AG04449 (cell line): ENCODE data around the gene UQCRH.
"Not testable (repeated sequence)": the region's sequence is repeated elsewhere in the genome, so short reads cannot be mapped to it uniquely, and the experiment has no call there.

Source experiments
- CTCF ChIA-PET: fragments of 350-600 bp; formaldehyde crosslinking; extraction: SDS; loops from one replicate; lab custom pipeline; 2021; ENCODE audit warnings: antibody characterized with exemption; lab: Yijun Ruan, JAX
- POLR2A ChIA-PET: fragments of 400-600, 350-600 bp; formaldehyde crosslinking; extraction: SDS; loops from one replicate; lab custom pipeline; 2020; ENCODE audit warnings: antibody characterized with exemption, inconsistent platforms; lab: Yijun Ruan, JAX
- DNase-seq: peaks from one replicate; pipeline ENCODE4 v3.0.0-alpha.2; 2010; ENCODE audit warnings: low read depth, low spot score
- H3K4me3 ChIP-seq: 2 replicates; pipeline ENCODE4 v1.5.1; 2011; ENCODE audit warnings: low read depth, mild to moderate bottlenecking, control low read depth, low read length
- CTCF ChIP-seq: IDR thresholded peaks from one replicate; pipeline ENCODE4 v1.5.1; 2011; ENCODE audit warnings: mild to moderate bottlenecking, moderate library complexity, low read length, control low read depth, inconsistent platforms; ENCODE audit not compliant: insufficient read depth; ENCODE audit errors: missing control alignments

UQCRH gene

DNA sequence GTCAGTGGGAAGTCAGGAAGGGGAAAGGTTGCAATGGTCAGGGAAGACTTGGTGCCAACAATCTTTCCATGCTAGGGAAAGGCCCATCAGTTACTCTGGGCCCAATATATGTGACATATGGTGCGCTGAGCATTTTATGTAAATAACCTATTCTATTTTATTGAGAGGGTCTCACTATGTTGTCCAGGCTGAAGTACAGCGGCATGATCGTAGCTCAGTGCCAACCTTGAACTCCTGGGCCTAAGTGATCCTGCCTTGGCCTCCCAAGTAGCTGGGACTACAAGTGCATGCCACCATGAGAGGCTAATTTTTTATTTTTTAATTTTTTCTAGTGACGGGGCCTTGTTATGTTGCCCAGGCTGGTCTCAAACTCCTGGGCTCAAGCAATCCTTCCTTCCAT, 6.8 kb downstream of the UQCRH start:
- H3K4me3 ChIP-seq: no peak overlapping the region
- ChIA-PET POLR2A (no interaction called here), CTCF (no interaction called here)
- TF ChIP-seq CTCF: no peak
- no peak for DNase-seq

GRCh38 chr1:46315669-46316403, 12.3 kb downstream of the UQCRH start:
- DNase-seq: no peak
- ChIA-PET POLR2A (no interaction called here), CTCF (interaction anchor here (2.9 kb wide), 1 partner anchor 32 kb away, joined by 12 read pairs; no protein-coding TSS in a partner anchor)
- TF ChIP-seq CTCF: no peak
- no peak overlapping the region for H3K4me3 ChIP-seq

DNA sequence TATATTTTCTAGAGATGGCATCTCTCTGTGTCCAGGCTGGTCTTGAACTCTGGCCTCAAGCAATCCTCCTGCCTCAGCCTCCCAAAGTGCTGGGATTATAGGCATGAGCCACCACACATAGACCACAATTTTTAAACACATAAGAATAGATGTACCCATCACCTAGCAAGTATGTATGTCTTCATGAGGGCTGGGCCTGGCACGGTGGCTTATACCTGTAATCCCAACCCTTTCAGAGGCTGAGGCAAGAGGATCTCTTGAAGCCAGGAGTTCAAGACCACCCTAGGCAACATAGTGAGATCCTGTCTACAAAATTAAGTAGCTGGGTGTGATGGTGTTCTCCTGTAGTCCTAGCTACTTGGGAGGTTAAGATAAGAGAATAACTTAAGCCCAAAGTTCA, 13.8 kb downstream of the UQCRH start:
- no peak for TF ChIP-seq CTCF
- H3K4me3 ChIP-seq: no peak overlapping the region
- POLR2A ChIA-PET: no interaction called here
- DNase-seq: no peak
- CTCF ChIA-PET: interaction anchor here (1.1 to 2.9 kb wide), 2 partner anchors 16 to 31 kb away, joined by 4 to 12 read pairs; no protein-coding TSS in a partner anchor

DNA sequence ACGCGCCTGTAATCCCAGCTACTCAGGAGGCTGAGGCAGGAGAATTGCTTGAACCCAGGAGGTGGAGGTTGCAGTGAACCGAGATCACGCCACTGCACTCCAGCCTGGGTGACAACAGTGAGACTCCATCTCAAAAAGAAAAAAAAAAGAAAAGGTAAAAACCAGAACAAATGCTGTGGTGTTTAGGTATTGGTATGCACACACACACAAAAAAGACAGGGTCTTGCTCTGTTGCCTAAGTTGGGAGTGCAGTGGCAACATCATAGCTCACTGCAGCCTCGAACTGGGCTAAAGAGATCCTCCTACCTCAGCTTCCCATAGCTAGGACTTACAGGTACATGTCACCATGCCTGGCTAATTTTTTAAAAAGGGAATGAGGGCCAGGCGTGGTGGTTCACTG, 15.8 kb downstream of the UQCRH start:
- DNase-seq, H3K4me3 ChIP-seq, POLR2A ChIA-PET: not testable (repeated sequence)
- CTCF ChIA-PET: interaction anchor here (1.0 kb wide), 1 partner anchor 29 kb away, joined by 3 read pairs; no protein-coding TSS in a partner anchor

- H3K4me3 ChIP-seq, POLR2A ChIA-PET, DNase-seq: not testable (repeated sequence)
- CTCF ChIA-PET: interaction anchor here (1.0 kb wide), 1 partner anchor 28 kb away, joined by 3 read pairs; no protein-coding TSS in a partner anchor
Observed at GRCh38 chr1:46319960-46320914, 16.7 kb downstream of the UQCRH start.

DNA sequence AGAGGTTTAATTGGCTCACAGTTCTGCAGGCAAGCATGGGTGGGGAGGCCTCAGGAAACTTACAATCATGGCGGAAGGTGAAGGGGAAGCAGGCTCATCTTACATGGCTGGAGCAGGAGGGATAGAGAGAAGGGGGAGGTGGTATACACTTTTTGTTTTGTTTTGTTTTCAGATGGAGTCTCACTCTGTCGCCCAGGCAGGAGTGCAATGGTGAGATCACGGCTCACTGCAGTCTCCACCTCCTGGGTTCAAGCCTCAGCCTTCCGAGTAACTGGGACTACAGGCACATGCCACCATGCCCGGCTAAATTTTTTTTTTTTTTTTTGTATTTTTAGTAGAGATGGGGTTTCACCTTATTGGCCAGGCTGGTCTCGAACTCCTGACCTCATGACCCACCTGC, 18.7 kb downstream of the UQCRH start:
- POLR2A ChIA-PET, H3K4me3 ChIP-seq, DNase-seq: not testable (repeated sequence)
- CTCF ChIA-PET: interaction anchor here (2.5 kb wide), 1 partner anchor 18 kb away, joined by 5 read pairs; the partner anchor contains the start of gene NSUN4

DNA sequence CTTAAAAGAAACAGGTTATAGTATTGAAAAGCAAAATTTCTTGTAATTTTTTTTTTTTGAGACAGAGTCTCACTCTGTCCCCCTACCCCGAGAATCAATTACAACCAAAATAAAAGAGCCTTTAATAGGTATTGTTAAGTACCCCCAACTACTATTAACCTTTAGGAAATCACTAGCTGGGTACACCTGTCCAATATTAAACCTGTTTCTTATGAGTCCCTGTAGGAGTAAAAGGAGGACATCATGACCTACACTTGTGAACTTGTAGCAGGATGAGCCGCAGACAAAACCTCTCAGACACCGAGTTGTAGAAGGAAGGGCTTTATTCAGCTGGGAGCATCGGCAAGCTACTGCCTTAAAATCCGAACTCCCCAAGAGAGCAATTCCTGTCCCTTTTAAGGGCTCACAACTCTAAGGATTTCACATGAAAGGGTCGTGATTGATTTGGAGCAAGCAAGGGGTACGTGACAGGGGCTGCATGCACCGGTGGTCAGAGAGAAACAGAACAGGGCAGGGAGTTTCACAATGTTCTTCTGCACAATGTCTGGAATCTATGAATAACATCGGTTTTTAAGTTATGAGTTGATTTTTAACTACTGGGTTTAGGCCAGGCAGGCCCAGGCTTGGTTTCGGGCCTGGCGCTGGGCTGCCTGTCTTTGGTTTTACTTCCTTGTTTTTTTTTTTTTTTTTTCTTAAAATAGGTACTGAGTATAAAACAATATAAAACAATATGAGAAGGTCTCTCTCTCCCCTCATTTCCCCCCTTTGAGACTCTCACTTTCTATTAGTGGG, 22.0 kb downstream of the UQCRH start:
- CTCF ChIA-PET, H3K4me3 ChIP-seq, POLR2A ChIA-PET, DNase-seq: not testable (repeated sequence)

- POLR2A ChIA-PET, H3K4me3 ChIP-seq, DNase-seq: not testable (repeated sequence)
- CTCF ChIA-PET: interaction anchor here (0.8 to 3.3 kb wide), 2 partner anchors 13 to 18 kb away, joined by 3 to 14 read pairs; partner anchors contain the start of gene NSUN4
Observed at GRCh38 chr1:46328182-46328581, 24.7 kb downstream of the UQCRH start.

DNA sequence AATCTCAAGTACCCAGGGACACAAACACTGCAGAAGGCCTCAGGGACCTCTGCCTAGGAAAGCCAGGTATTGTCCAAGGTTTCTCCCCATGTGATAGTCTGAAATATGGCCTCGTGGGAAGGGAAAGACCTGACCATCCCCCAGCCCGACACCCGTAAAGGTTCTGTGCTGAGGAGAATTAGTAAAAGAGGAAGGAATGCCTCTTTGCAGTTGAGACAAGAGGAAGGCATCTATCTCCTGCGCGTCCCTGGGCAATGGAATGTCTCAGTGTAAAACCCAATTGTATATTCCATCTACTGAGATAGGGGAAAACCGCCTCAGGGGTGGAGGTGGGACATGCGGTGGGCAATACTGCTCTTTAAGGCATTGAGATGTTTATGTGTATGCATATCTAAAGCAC, 26.3 kb downstream of the UQCRH start:
- DNase-seq, POLR2A ChIA-PET, H3K4me3 ChIP-seq: not testable (repeated sequence)
- CTCF ChIA-PET: interaction anchor here (3.3 kb wide), 1 partner anchor 11 kb away, joined by 14 read pairs; the partner anchor contains the start of gene NSUN4

DNA sequence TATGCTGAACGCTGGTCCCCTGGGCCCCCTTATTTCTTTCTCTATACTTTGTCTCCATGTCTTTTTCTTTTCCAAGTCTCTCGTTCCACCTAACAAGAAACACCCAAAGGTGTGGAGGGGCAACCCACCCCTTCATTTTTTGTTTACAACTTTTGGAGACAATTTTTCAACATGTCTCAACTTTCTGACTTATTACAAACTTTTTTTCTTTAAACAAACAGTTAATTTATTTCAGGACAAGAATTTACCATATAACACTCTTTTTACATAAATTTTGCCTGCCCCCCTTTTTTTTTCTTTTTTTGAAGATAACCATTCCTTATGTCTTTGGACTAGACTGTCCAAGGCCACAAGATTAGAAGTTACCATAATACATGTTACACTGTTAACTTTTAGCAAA, 26.9 kb downstream of the UQCRH start:
- CTCF ChIA-PET, H3K4me3 ChIP-seq, POLR2A ChIA-PET, DNase-seq: not testable (repeated sequence)

DNA sequence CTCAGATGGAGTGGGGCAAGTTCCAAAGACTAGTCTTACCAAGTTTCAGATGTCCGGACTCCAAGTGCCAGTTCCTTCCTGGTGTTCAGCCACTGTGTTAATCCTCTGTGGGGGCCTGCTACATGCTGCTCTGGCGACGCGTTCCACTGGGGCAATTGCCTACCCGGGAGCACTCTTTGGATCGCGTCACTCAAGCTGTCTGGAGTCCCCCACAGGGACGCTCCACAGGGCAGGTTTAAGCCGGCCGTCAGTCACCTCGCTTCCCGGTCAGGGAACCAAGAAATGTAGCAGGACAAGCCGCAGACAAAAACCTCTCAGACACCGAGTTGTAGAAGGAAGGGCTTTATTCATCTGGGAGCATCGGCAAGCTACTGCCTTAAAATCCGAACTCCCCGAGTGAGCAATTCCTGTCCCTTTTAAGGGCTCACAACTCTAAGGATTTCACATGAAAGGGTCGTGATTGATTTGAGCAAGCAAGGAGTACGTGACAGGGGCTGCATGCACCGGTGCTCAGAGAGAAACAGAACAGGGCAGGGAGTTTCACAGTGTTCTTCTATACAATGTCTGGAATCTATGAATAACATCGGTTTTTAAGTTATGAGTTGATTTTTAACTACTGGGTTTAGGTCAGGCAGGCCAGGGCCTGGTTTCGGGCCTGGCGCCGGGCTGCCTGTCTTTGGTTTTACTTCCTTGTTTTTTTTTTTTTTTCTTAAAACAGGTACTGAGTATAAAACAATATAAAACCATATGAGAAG, 28.5 kb downstream of the UQCRH start:
- POLR2A ChIA-PET, H3K4me3 ChIP-seq, DNase-seq, CTCF ChIA-PET: not testable (repeated sequence)
